GM12892 (cell line): ENCODE data around the gene PRDM16.

Source experiments
- DNase-seq: peaks from one replicate; pipeline ENCODE4 v3.0.0; 2011; ENCODE audit not compliant: insufficient read length
- FAIRE-seq: peaks from 2 replicates; lab custom pipeline; 2011; peaks lifted over from hg19 to GRCh38; lab: Jason Lieb, UNC
- POLR2A ChIP-seq: IDR thresholded peaks from 2 replicates; pipeline ENCODE4 v1.6.1; 2011; ENCODE audit warnings: low read depth, low read length, control low read depth
- POLR2AphosphoS5 ChIP-seq: IDR thresholded peaks from 2 replicates; pipeline ENCODE4 v1.6.1; 2011; ENCODE audit warnings: low read depth, low read length, control low read depth
- TAF1 ChIP-seq: IDR thresholded peaks from 2 replicates; pipeline ENCODE4 v1.6.1; 2011; ENCODE audit warnings: low read depth, mild to moderate bottlenecking, control low read depth, low read length, borderline replicate concordance

The PRDM16 gene

GRCh38 chr1:3464649-3465025 is 395.6 kb downstream of the PRDM16 start:
- DNase-seq (no peak), FAIRE-seq (no peak)
- no peak for TF ChIP-seq TAF1
- no peak for TF ChIP-seq POLR2AphosphoS5
- no peak for TF ChIP-seq POLR2A

DNA sequence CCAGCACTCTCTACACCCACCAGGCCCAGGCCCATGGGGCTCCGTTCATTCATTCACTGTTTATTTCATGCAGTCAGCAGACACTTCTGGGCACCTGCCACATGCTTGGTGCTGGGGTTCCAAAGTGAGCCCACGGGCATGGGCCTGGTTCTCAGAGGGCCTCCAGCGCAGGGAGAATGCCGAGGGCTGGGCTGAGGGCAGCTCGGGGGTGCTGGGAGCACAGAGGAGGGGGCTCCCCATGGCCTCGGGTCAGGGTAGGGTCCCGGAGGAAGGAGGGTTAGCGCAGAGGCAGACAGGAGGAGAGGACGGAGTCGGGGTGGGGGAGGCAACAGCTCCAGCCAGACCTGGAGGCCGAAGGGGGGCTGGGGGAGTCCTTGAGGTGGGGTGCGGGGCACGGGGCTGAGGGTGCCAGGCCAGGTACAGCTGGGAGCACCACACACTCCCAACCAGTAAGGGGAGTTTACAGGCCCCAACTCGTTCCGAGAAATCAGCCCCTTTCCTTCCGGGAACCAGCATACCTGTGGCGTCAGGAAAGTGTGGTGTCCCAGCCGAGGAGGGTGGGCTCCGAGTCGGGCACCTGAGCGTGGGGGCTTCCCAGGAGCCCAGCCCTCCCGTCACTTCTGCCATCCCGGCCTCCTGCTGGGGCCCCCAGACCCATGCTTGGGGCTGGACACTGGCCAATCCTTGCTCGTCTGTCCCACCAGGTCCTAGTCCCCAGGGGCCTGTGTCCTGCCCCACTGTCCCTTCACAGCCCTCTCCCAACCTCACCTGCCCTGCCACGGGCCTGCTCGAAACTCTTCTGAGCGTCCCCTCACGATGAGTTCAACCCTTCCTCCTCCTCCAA is 396.3 kb downstream of the PRDM16 start:
- DNase-seq, result no peak
- TF ChIP-seq POLR2AphosphoS5 (no peak), POLR2A (no peak), TAF1 (no peak)
- FAIRE-seq, result no peak

- no peak for FAIRE-seq
- DNase-seq, result no peak
- TF ChIP-seq POLR2A, result no peak
- no peak for TF ChIP-seq TAF1
- no peak for TF ChIP-seq POLR2AphosphoS5
Measured at GRCh38 chr1:3465935-3466321, 396.9 kb downstream of the PRDM16 start.

DNA sequence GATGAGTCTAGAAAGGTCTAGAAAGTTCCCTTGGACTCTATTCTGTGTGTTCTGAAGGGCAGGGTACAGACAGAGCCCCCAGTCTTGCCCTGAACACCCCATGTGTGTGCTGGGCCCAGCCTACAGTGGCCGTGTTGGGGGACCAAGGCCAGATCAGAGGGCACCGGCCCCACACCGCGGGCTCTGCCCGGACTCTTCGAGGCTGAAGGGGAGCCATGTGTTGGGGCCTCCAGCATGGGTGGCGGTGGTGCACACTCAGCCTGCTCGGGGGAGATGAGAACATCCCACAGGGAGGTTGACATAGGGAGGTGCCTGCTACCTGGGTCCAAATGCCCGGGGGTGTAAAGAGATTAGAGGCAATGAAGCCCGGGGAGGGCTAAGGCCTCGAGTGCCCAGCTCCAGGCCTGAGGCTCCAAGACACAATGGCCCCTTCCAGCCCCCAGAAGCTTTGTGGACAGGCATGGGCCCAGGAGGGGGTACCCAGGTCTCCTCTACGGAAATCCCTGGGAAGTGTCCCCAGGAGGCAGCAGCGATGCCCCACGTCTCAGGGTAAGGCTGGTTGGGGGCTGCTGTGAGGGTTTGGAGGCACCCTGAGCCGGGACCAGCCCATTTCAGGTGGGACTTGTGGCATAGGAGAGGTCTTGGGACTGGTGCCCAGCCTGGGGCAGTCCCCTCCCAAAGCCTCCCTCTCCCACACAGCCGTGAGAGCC is 397.5 kb downstream of the PRDM16 start:
- no peak for FAIRE-seq
- DNase-seq, result no peak
- TF ChIP-seq POLR2AphosphoS5 (no peak), POLR2A (no peak), TAF1 (no peak)

GRCh38 chr1:3467096-3468036 is 398.4 kb downstream of the PRDM16 start:
- FAIRE-seq (no peak), DNase-seq (no peak)
- TF ChIP-seq POLR2AphosphoS5 (no peak), POLR2A (no peak), TAF1 (no peak)

DNA sequence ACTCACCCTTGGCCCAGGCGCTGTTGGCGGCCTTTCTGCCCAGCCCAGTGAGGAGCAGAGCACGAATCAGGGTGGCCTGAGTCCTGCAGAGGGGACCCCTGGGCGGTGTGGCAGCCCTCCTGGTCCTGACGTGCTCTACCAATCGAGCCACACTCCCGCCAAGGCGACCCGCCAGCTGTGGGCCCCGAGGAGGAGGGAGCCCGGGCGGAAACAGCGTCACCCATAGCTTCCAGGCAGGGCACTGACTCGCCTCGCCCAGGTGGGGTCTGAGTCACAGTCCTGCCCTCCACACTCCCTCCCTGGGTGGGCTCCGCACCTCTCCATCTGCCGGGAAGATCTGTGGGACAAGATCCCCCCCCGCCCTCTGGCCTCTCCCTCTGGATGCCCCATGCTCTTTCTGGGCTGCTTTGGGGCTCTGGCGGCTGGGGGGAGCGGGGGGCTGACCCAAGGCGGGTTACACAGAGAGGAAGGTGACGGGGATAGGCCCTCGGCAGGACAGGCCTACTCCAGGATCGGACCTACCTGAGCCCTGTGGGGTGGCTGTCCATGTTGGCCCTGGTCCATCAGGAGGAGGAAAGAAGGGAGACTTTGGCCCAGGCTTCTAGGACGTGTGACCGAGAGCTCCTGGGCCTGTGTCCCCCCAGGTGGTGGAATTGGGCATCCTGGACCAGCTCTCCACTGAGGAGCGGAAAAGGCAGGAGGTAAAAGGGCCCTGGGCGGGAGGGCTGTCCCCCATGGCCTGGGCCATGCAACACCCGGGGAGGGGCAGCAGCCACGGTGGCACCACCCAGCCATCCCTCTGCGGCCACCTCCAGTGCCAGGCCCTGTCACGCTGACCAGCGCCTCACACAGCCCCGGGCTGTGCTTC is 399.5 kb downstream of the PRDM16 start:
- FAIRE-seq (no peak), DNase-seq (no peak)
- no peak for TF ChIP-seq POLR2A
- no peak for TF ChIP-seq TAF1
- TF ChIP-seq POLR2AphosphoS5, result no peak

DNA sequence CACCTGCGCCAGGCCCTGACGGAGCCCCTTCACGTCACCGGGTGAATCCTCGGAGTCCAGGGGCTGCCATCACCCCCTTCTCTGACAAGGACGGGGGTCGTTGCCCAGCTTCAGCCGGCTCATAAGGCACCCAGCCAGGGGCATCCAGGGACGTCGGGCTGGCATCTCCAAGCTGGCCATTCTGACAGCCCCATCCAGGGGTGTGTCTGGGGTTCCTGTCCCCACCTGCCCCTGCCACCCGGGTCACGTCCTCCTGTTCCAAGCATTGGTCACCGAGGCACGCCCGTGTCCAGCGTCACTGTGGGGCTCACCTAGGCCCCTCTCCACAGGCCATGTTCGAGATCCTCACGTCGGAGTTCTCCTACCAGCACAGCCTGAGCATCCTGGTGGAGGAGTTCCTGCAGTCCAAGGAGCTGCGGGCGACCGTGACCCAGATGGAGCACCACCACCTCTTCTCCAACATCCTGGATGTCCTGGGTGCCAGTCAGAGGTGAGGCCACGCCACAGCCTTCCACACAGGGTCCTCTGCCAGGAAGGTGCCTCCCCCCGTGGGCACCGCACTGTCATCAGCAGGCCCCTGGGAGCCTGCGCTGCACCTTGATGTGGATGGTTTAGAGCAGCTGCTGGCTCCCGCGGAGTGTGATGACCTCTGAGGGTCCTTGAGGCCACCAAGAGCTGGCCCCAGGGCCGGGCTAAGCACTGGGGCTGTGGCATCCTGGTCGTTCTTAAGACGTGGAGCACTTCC is 400.3 kb downstream of the PRDM16 start:
- TF ChIP-seq TAF1 (no peak), POLR2AphosphoS5 (no peak), POLR2A (no peak)
- no peak for DNase-seq
- FAIRE-seq, result no peak

GRCh38 chr1:3469849-3470649 is 401.0 kb downstream of the PRDM16 start:
- no peak for DNase-seq
- no peak for FAIRE-seq
- no peak for TF ChIP-seq POLR2A
- TF ChIP-seq POLR2AphosphoS5, result no peak
- no peak for TF ChIP-seq TAF1

DNA sequence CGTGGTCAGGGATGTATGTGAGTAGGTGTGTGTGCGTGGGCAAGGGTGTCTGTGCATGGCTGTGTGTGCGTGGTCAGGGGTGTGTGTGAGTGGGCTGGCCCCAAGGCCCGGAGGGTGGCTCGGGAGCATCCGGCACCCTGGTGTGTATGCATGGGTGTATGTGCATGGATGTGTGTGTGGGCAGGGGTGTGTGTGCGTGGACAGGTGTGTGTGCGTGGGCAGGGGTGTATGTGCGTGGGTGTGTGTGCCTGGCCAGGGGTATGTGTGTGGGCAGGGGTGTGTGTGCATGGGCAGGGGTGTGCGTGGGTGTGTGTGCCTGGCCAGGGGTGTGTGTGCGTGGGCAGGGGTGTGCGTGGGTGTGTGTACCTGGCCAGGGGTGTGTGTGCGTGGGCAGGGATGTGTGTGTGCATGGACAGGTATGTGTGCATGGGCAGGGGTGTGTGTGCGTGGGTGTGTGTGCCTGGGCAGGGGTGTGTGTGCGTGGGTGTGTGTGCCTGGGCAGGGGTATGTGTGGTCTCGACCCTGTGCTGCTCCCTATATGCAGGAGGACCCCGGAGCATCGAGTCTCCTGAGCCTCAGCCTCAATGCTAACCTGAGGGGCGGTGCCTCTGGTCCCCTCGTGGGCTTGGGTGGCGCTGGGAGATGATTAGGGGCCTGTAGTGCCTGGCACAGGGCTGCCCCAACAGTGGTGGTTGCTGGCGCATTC is 401.8 kb downstream of the PRDM16 start:
- DNase-seq (no peak), FAIRE-seq (no peak)
- no peak for TF ChIP-seq TAF1
- TF ChIP-seq POLR2AphosphoS5, result no peak
- TF ChIP-seq POLR2A, result no peak
